CD4-positive, alpha-beta T cell (primary cell): ENCODE results near the gene OCIAD1. TPM values are rescaled to one million over a fixed set of nuclear protein-coding genes. Genes with fewer than 3 reads are reported as not detected.
A peak's percentile ranks its signal among the peaks of the same experiment; 100 is the strongest.

ENCODE experiments used
- ATAC-seq: fragments of 200-7000 bp; cut with Tn5 transposase; one replicate; pipeline ENCODE4 v1.10.0; 2022; ENCODE audit warnings: mild to moderate bottlenecking; ENCODE audit not compliant: poor library complexity
- CTCF ChIA-PET: fragments of 350-600 bp; sonication (Branson Sonifier 250); formaldehyde crosslinking; loops from one replicate; lab custom pipeline; 2021; ENCODE audit warnings: antibody characterized with exemption, inconsistent platforms; lab: Charles Lee
- POLR2A ChIA-PET: fragments of 350-600 bp; sonication (Branson Sonifier 250); formaldehyde crosslinking; loops from one replicate; lab custom pipeline; 2021; ENCODE audit warnings: antibody characterized with exemption, inconsistent platforms; lab: Charles Lee
- DNase-seq, 14 experiments: peaks; one replicate each; pipeline ENCODE4 v3.0.0-alpha.2; 2013 to 2020; ENCODE audit warnings: mixed read lengths in 2 of 14
- H3K27ac ChIP-seq, 2 donors: one replicate each; pipeline versions ENCODE4 v1.5.1 to v1.7.0; 2013; ENCODE audit warnings: low read length in 2 of 2, low read depth in 1 of 2, mild to moderate bottlenecking in 1 of 2
- H3K27me3 ChIP-seq, 2 experiments: 1 replicate in 1 of 2; 2 replicates in 1 of 2; pipeline versions ENCODE4 v1.6.1 to v1.7.0; 2013; ENCODE audit warnings: low read length in 2 of 2, control low read depth in 1 of 2, mild to moderate bottlenecking in 1 of 2, moderate library complexity in 1 of 2; ENCODE audit not compliant: insufficient read depth in 2 of 2, control insufficient read depth in 1 of 2
- H3K36me3 ChIP-seq: one replicate; pipeline ENCODE4 v1.6.1; 2013; ENCODE audit warnings: low read length, control low read depth; ENCODE audit not compliant: insufficient read depth
- H3K4me1 ChIP-seq: one replicate; pipeline ENCODE4 v1.6.1; 2013; ENCODE audit warnings: low read length, control low read depth; ENCODE audit not compliant: insufficient read depth
- H3K4me3 ChIP-seq: one replicate; pipeline ENCODE4 v1.5.1; 2013; ENCODE audit warnings: mild to moderate bottlenecking, low read length, moderate library complexity
- H3K9me3 ChIP-seq, 2 experiments: 1 replicate in 1 of 2; 2 replicates in 1 of 2; pipeline versions ENCODE4 v1.6.1 to v1.7.0; 2013; ENCODE audit warnings: low read length in 2 of 2, mild to moderate bottlenecking in 2 of 2, control low read depth in 1 of 2, moderate library complexity in 1 of 2; ENCODE audit not compliant: control insufficient read depth in 1 of 2, insufficient read depth in 1 of 2
- H3K27ac Mint-ChIP-seq: one replicate; pipeline ENCODE4 v1.8.0; 2020; ENCODE audit warnings: mixed read lengths
- H3K27me3 Mint-ChIP-seq: one replicate; pipeline ENCODE4 v1.8.0; 2021; ENCODE audit warnings: mixed read lengths
- H3K36me3 Mint-ChIP-seq: one replicate; pipeline ENCODE4 v1.8.0; 2021; ENCODE audit warnings: low read depth, mixed read lengths
- H3K4me1 Mint-ChIP-seq: one replicate; pipeline ENCODE4 v1.8.0; 2021; ENCODE audit warnings: low read depth, mixed read lengths
- H3K4me3 Mint-ChIP-seq: one replicate; pipeline ENCODE4 v1.8.0; 2020; ENCODE audit warnings: mild to moderate bottlenecking, mixed read lengths
- H3K9me3 Mint-ChIP-seq: one replicate; pipeline ENCODE4 v1.8.0; 2020; ENCODE audit warnings: mixed read lengths
- intact Hi-C, 2 experiments: fragments of 100-400 bp; cut with DNase I in 1 of 2; cut with micrococcal nuclease in 1 of 2; formaldehyde crosslinking; loops; one replicate each; pipeline versions ENCODE4 v1.15.1 to v1.9.0; 2023 to 2025; cut with DNase I, micrococcal nuclease
- total RNA-seq, 174 experiments: library from RNA in 2 of 174; stranded (reverse) in 2 of 174; gene quantifications; one replicate each; pipeline ENCODE4 v1.2.3 and lab custom pipeline; 2021 to 2026
- TF ChIP-seq, protein P1 (sequence below): fragments of 200-600 bp; IDR thresholded peaks from one replicate; pipeline ENCODE4 v1.8.0; 2022; ENCODE audit warnings: antibody characterized with exemption, mild to moderate bottlenecking

Gene OCIAD1
- total RNA-seq, 2 experiments from 2014 or later, result 85.7 to 89.9 TPM

DNA sequence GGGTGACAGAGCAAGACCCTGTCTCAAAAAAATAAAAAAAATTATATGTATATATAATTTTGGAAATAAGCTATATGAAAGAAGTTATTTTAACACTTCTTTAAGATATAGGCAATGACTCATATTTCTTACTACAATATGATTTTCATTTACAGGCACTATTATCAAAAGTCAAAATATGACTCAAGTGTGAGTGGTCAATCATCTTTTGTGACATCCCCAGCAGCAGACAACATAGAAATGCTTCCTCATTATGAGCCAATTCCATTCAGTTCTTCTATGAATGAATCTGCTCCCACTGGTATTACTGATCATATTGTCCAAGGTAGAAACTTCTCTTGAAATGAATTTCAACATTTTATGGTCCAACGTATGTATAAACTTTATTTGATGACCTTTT, 20.8 kb downstream of the OCIAD1 start:
- intact Hi-C loops, result loop anchor here in 1 of 2 experiments (5.0 kb wide), 1 partner anchor 51 kb away; no protein-coding TSS in a partner anchor
- H3K27ac Mint-ChIP-seq, result peak overlapping the region; percentile 4
- no peaks in the 10 kb centered on the region for H3K9me3 ChIP-seq
- TF ChIP-seq, protein P1, sequence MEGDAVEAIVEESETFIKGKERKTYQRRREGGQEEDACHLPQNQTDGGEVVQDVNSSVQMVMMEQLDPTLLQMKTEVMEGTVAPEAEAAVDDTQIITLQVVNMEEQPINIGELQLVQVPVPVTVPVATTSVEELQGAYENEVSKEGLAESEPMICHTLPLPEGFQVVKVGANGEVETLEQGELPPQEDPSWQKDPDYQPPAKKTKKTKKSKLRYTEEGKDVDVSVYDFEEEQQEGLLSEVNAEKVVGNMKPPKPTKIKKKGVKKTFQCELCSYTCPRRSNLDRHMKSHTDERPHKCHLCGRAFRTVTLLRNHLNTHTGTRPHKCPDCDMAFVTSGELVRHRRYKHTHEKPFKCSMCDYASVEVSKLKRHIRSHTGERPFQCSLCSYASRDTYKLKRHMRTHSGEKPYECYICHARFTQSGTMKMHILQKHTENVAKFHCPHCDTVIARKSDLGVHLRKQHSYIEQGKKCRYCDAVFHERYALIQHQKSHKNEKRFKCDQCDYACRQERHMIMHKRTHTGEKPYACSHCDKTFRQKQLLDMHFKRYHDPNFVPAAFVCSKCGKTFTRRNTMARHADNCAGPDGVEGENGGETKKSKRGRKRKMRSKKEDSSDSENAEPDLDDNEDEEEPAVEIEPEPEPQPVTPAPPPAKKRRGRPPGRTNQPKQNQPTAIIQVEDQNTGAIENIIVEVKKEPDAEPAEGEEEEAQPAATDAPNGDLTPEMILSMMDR, result no peak
- H3K4me1 ChIP-seq, result no peaks in the 10 kb centered on the region
- H3K27ac ChIP-seq, result no peak overlapping the region
- DNase-seq (no peak), ATAC-seq (no peak)
- POLR2A ChIA-PET, result interaction anchor here (1.2 kb wide), 1 partner anchor 72 kb away, joined by 3 read pairs; the partner anchor contains the start of gene FRYL
- H3K4me1 Mint-ChIP-seq, result no peaks in the 10 kb centered on the region
- no peaks in the 10 kb centered on the region for H3K27me3 Mint-ChIP-seq
- H3K36me3 Mint-ChIP-seq, result peaks cover 82% of the 10 kb centered on the region
- no peaks in the 10 kb centered on the region for H3K27me3 ChIP-seq
- CTCF ChIA-PET, result no interaction called here
- peaks cover 69% of the 10 kb centered on the region for H3K36me3 ChIP-seq
- H3K4me3 ChIP-seq, result no peak overlapping the region
- no peak overlapping the region for H3K4me3 Mint-ChIP-seq
- H3K9me3 Mint-ChIP-seq, result peaks cover 4% of the 10 kb centered on the region

DNA sequence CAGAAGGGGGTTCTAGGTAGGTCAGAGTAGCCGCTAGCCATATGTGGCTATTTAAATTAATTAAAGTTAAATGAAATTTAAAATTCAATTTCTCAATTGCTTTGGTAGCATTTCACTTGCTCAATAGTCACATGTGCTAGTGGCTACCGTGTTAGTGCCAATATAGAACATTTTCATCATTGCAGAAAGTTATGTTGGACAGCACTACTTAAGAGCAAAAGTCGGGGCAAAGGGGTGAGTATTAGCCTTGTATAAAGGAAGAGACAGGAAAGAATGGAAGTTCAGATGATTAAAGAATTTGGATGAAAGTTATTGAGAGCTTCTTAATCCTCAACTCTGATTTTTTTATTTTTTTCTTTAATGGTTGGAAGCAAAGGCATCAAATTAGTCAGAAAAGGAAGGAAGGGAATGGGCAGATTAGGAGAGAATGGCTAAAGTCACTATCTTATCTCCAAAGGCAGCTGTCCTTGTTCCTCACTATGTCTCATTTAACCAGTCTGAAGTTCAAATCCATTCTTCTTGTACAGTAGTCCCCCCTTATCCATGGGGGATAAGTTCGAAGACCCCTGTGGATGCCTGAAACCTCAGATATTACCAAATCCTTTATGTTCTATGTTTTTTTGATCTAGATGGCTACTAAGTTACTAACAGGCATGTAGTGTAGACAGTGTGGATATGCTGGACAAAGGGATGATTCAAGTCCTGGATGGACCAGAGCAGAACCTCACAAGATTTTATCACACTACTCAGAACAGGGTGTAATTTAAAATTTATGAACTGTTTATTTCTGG, 22.9 kb downstream of the OCIAD1 start:
- no peak overlapping the region for H3K4me3 ChIP-seq
- no peaks in the 10 kb centered on the region for H3K9me3 ChIP-seq
- intact Hi-C loops, result loop anchor here in 1 of 2 experiments (5.0 kb wide), 1 partner anchor 49 kb away; no protein-coding TSS in a partner anchor
- Mint-ChIP-seq H3K27ac (no peak overlapping the region), H3K9me3 (no peaks in the 10 kb centered on the region), H3K36me3 (peaks cover 82% of the 10 kb centered on the region), H3K27me3 (no peaks in the 10 kb centered on the region), H3K4me3 (no peak overlapping the region), H3K4me1 (no peaks in the 10 kb centered on the region)
- no peak for ATAC-seq
- H3K27me3 ChIP-seq, result no peaks in the 10 kb centered on the region
- DNase-seq, result no peak
- POLR2A ChIA-PET, result no interaction called here
- no peaks in the 10 kb centered on the region for H3K4me1 ChIP-seq
- CTCF ChIA-PET, result no interaction called here
- TF ChIP-seq, protein P1, result no peak
- peaks cover 65% of the 10 kb centered on the region for H3K36me3 ChIP-seq
- no peak overlapping the region for H3K27ac ChIP-seq

DNA sequence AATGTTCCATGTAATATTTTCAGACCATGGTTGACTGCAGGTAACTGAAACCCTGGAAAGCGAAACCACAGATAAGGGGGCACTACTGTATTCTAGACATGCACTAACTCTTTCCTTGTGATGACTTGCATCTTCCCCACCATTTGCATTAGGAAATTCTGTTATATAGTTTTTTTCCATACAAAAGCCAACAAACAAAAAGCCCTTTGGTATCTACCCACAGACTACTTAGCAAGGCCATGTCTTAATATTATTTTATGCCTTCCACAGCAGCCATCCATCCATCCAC, 23.5 kb downstream of the OCIAD1 start:
- no peaks in the 10 kb centered on the region for H3K9me3 Mint-ChIP-seq
- no peak for ATAC-seq
- Histone ChIP-seq H3K9me3 (no peaks in the 10 kb centered on the region), H3K27ac (no peak overlapping the region), H3K27me3 (no peaks in the 10 kb centered on the region), H3K36me3 (peaks cover 62% of the 10 kb centered on the region), H3K4me1 (no peaks in the 10 kb centered on the region), H3K4me3 (no peak overlapping the region)
- TF ChIP-seq, protein P1, result no peak
- H3K4me3 Mint-ChIP-seq, result no peak overlapping the region
- CTCF ChIA-PET, result no interaction called here
- H3K27me3 Mint-ChIP-seq, result no peaks in the 10 kb centered on the region
- no peaks in the 10 kb centered on the region for H3K4me1 Mint-ChIP-seq
- POLR2A ChIA-PET, result no interaction called here
- DNase-seq, result no peak
- no peak overlapping the region for H3K27ac Mint-ChIP-seq
- peaks cover 83% of the 10 kb centered on the region for H3K36me3 Mint-ChIP-seq
- intact Hi-C loops, result loop anchor here in 1 of 2 experiments (5.0 kb wide), 1 partner anchor 48 kb away; no protein-coding TSS in a partner anchor
